ENCODE results near the gene RUBCNL. TPM values are rescaled to one million over a fixed set of nuclear protein-coding genes. Genes with fewer than 3 reads are reported as not detected.

The RUBCNL gene
- total RNA-seq, 1 experiment from 2014 or later, result 1.4 TPM

GRCh38 chr13:46405457-46405856 lies 18.4 kb upstream of the RUBCNL start:
- Histone ChIP-seq H3K9ac (ENCODE audit: extremely low read depth, insufficient read length, low read length) (no peak overlapping the region), H3K18ac (ENCODE audit: insufficient read length, low read depth, low read length) (no peak overlapping the region), H2BK12ac (ENCODE audit: insufficient read length, low read depth, low read length) (no peak overlapping the region), H3K4me2 (ENCODE audit: insufficient read depth, insufficient read length, low read length) (no peak overlapping the region), H3K4ac (ENCODE audit: low read depth, low read length) (no peak overlapping the region), H3K23ac (ENCODE audit: insufficient read length, low read depth, low read length) (no peak overlapping the region), H3K27ac (ENCODE audit: insufficient read length, low read depth, low read length) (no peak overlapping the region), H2BK15ac (ENCODE audit: low read depth, low read length) (no peak overlapping the region), H4K20me1 (ENCODE audit: control insufficient read depth, insufficient read depth, insufficient read length) (no peaks in the 10 kb centered on the region), H2BK5ac (ENCODE audit: insufficient read length, low read length) (no peak overlapping the region), H2AK5ac (ENCODE audit: insufficient read length, low read length) (no peak overlapping the region), H2AFZ (ENCODE audit: low read length) (no peak overlapping the region), H3K23me2 (ENCODE audit: insufficient read length, low read depth, low read length, poor library complexity, severe bottlenecking) (no peaks in the 10 kb centered on the region), H3T11ph (ENCODE audit: low read length) (no peak overlapping the region), H3K4me1 (ENCODE audit: insufficient read depth, low read length) (no peaks in the 10 kb centered on the region; the same call in 1 of the 2 replicates), H3K14ac (ENCODE audit: insufficient read depth, low read length) (no peak overlapping the region), H2BK20ac (ENCODE audit: low read depth, low read length, poor library complexity, severe bottlenecking) (no peak overlapping the region), H3K79me2 (ENCODE audit: insufficient read depth, low read length) (no peaks in the 10 kb centered on the region), H3K27me3 (ENCODE audit: insufficient read depth, low read length) (no peaks in the 10 kb centered on the region), H3K56ac (ENCODE audit: insufficient read length, low read depth, low read length) (no peak overlapping the region), H4K91ac (ENCODE audit: insufficient read length, low read depth, low read length) (no peak overlapping the region), H3K9me3 (ENCODE audit: control insufficient read depth, low read depth, low read length) (peaks cover 8% of the 10 kb centered on the region), H2BK120ac (ENCODE audit: low read depth, low read length, poor library complexity, severe bottlenecking) (no peak overlapping the region), H4K8ac (replicated peaks; ENCODE audit: insufficient read length, low read depth, low read length) (no peak overlapping the region), H4K5ac (ENCODE audit: insufficient read length, low read depth, low read length) (no peak overlapping the region), H3K79me1 (ENCODE audit: insufficient read depth, low read depth, low read length, poor library complexity, severe bottlenecking) (no peaks in the 10 kb centered on the region)
- no peak for TF ChIP-seq CTCF (conservative IDR thresholded peaks at IDR 0.05)
- no peak for DNase-seq
- Mint-ChIP-seq H3K9me3 (peaks cover 10% of the 10 kb centered on the region in 2 experiments), H3K4me1 (peaks cover 0 to 2% of the 10 kb centered on the region in 2 experiments; a peak in 2 of 4 replicates), H3K27me3 (ENCODE audit: low read depth) (no peaks in the 10 kb centered on the region), H3K4me3 (no peak overlapping the region), H3K27ac (no peak overlapping the region), H3K36me3 (ENCODE audit: insufficient read depth in 1 of 3, low read depth in 3 of 3) (peaks cover 0 to 10% (median 8%) of the 10 kb centered on the region in 3 experiments; a peak in 5 of 7 replicates)
